Articular chondrocyte of knee joint (primary cell): Measurements from ENCODE around the gene ANKRD50. TPM values are rescaled to one million over a fixed set of nuclear protein-coding genes. Genes with fewer than 3 reads are reported as not detected.

Experiments used
- total RNA-seq: library from RNA; depleted of rRNA; stranded (reverse); fragments of >200 nt; gene quantifications from 2 replicates; pipeline ENCODE4 v1.2.3, GENCODE V29; 2012

Gene ANKRD50, protein sequence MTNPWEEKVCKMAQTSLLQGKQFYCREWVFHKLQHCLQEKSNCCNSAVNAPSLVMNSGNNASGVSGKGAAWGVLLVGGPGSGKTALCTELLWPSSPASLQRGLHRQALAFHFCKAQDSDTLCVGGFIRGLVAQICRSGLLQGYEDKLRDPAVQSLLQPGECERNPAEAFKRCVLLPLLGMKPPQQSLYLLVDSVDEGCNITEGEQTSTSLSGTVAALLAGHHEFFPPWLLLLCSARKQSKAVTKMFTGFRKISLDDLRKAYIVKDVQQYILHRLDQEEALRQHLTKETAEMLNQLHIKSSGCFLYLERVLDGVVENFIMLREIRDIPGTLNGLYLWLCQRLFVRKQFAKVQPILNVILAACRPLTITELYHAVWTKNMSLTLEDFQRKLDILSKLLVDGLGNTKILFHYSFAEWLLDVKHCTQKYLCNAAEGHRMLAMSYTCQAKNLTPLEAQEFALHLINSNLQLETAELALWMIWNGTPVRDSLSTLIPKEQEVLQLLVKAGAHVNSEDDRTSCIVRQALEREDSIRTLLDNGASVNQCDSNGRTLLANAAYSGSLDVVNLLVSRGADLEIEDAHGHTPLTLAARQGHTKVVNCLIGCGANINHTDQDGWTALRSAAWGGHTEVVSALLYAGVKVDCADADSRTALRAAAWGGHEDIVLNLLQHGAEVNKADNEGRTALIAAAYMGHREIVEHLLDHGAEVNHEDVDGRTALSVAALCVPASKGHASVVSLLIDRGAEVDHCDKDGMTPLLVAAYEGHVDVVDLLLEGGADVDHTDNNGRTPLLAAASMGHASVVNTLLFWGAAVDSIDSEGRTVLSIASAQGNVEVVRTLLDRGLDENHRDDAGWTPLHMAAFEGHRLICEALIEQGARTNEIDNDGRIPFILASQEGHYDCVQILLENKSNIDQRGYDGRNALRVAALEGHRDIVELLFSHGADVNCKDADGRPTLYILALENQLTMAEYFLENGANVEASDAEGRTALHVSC (N-terminal part only)
- total RNA-seq: 25.3 and 30.7 TPM in 2 replicates

GRCh38 chr4:124712372-124713184 is at the start of gene ANKRD50:
TSS of gene ANKRD50 (minus strand) at chr4:124712732. CDS start at chr4:124710511, 2,221 bp downstream.

